ENCODE results near the gene EYA3.
"Not testable (repeated sequence)": the region's sequence is repeated elsewhere in the genome, so short reads cannot be mapped to it uniquely, and the experiment has no call there.

EYA3 gene

GRCh38 chr1:28027660-28028059 lies 60.8 kb downstream of the EYA3 start:
- no peak for DNase-seq (ENCODE audit: low read depth)

GRCh38 chr1:28027238-28027637 lies 61.2 kb downstream of the EYA3 start:
- DNase-seq (ENCODE audit: low read depth), result no peak

GRCh38 chr1:28026329-28026728 lies 62.1 kb downstream of the EYA3 start:
- DNase-seq (ENCODE audit: low read depth), result no peak

- DNase-seq (ENCODE audit: low read depth), result no peak
Measured at GRCh38 chr1:28021064-28021463, 67.3 kb downstream of the EYA3 start.

GRCh38 chr1:28010969-28011368 lies 77.4 kb downstream of the EYA3 start:
- DNase-seq (ENCODE audit: low read depth), result peak; percentile 4

GRCh38 chr1:28003117-28003516 lies 85.3 kb downstream of the EYA3 start:
- not testable (repeated sequence) for DNase-seq (ENCODE audit: low read depth)

- DNase-seq (ENCODE audit: low read depth), result no peak
Measured at GRCh38 chr1:28002600-28002999, 85.8 kb downstream of the EYA3 start.

- DNase-seq (ENCODE audit: low read depth), result no peak
Measured at GRCh38 chr1:27999055-27999454, 89.4 kb downstream of the EYA3 start.

- DNase-seq (ENCODE audit: low read depth), result not testable (repeated sequence)
Measured at GRCh38 chr1:27994526-27994925, 93.9 kb downstream of the EYA3 start.

GRCh38 chr1:27994060-27994459 lies 94.3 kb downstream of the EYA3 start:
- DNase-seq (ENCODE audit: low read depth), result no peak

- no peak for DNase-seq (ENCODE audit: low read depth)
Measured at GRCh38 chr1:27993241-27993640, 95.2 kb downstream of the EYA3 start.

- DNase-seq (ENCODE audit: low read depth), result no peak
Measured at GRCh38 chr1:27992276-27992675, 96.1 kb downstream of the EYA3 start.

- no peak for DNase-seq (ENCODE audit: low read depth)
Measured at GRCh38 chr1:27990920-27991537, 97.4 kb downstream of the EYA3 start.

GRCh38 chr1:27981145-27981544 lies 107.3 kb downstream of the EYA3 start:
- no peak for DNase-seq (ENCODE audit: low read depth)

GRCh38 chr1:27980216-27980845 lies 108.1 kb downstream of the EYA3 start:
- no peak for DNase-seq (ENCODE audit: low read depth)

- DNase-seq (ENCODE audit: low read depth), result no peak
Measured at GRCh38 chr1:27979859-27980201, 108.6 kb downstream of the EYA3 start.

GRCh38 chr1:27979151-27979858 lies 109.1 kb downstream of the EYA3 start:
- DNase-seq (ENCODE audit: low read depth), result peak; percentile 74

- DNase-seq (ENCODE audit: low read depth), result no peak
Measured at GRCh38 chr1:27974417-27974781, 114.0 kb downstream of the EYA3 start.

- no peak for DNase-seq (ENCODE audit: low read depth)
Measured at GRCh38 chr1:27973771-27974416, 114.5 kb downstream of the EYA3 start.

GRCh38 chr1:27972141-27972540 lies 116.3 kb downstream of the EYA3 start:
- DNase-seq (ENCODE audit: low read depth), result no peak

- no peak for DNase-seq (ENCODE audit: low read depth)
Measured at GRCh38 chr1:27971674-27972073, 116.7 kb downstream of the EYA3 start.

- peak; percentile 28 for DNase-seq (ENCODE audit: low read depth)
Measured at GRCh38 chr1:27970401-27970800, 118.0 kb downstream of the EYA3 start.

GRCh38 chr1:27968692-27969091 lies 119.7 kb downstream of the EYA3 start:
- peak; percentile 69 for DNase-seq (ENCODE audit: low read depth)

Measured in fibroblast of the conjunctiva (primary cell).